CD8-positive, alpha-beta memory T cell (primary cell): ENCODE measurements around the gene SLC30A7. TPM values are rescaled to one million over a fixed set of nuclear protein-coding genes. Genes with fewer than 3 reads are reported as not detected.

ENCODE experiments used
- CTCF ChIA-PET: fragments of 350-600 bp; sonication (Branson Sonifier 250); formaldehyde crosslinking; loops from one replicate; lab custom pipeline; 2021; ENCODE audit warnings: antibody characterized with exemption; lab: Charles Lee
- POLR2A ChIA-PET: fragments of 350-600 bp; sonication (Branson Sonifier 250); formaldehyde crosslinking; loops from one replicate; lab custom pipeline; 2021; ENCODE audit warnings: antibody characterized with exemption; lab: Charles Lee
- DNase-seq, 5 donors: peaks; one replicate each; pipeline versions ENCODE4 v3.0.0 to v3.0.0-alpha.2; 2020 to 2022; ENCODE audit warnings: mixed read lengths in 1 of 5
- H3K27ac ChIP-seq: one replicate; pipeline ENCODE4 v1.7.0; 2013; ENCODE audit warnings: low read depth, mild to moderate bottlenecking, low read length, moderate library complexity
- H3K27me3 ChIP-seq: 2 replicates; pipeline ENCODE4 v1.7.0; 2013; ENCODE audit warnings: low read length, mild to moderate bottlenecking; ENCODE audit not compliant: insufficient read depth, poor library complexity, severe bottlenecking
- H3K36me3 ChIP-seq: 2 replicates; pipeline ENCODE4 v1.7.0; 2013; ENCODE audit warnings: mild to moderate bottlenecking, low read length, moderate library complexity; ENCODE audit not compliant: insufficient read depth
- H3K4me1 ChIP-seq: 2 replicates; pipeline ENCODE4 v1.7.0; 2013; ENCODE audit warnings: mild to moderate bottlenecking, low read length, moderate library complexity; ENCODE audit not compliant: insufficient read depth
- H3K4me3 ChIP-seq: 2 replicates; pipeline ENCODE4 v1.7.0; 2013; ENCODE audit warnings: mild to moderate bottlenecking, low read length
- H3K9me3 ChIP-seq: 2 replicates; pipeline ENCODE4 v1.7.0; 2013; ENCODE audit warnings: mild to moderate bottlenecking, low read length
- H3K27ac Mint-ChIP-seq, 8 donors: one replicate each; pipeline ENCODE4 v1.8.0; 2020 to 2021; ENCODE audit warnings: mixed read lengths in 8 of 8, mild to moderate bottlenecking in 6 of 8, inconsistent platforms in 3 of 8, moderate library complexity in 3 of 8
- H3K27me3 Mint-ChIP-seq, 2 donors: one replicate each; pipeline ENCODE4 v1.8.0; 2020 to 2021; ENCODE audit warnings: mixed read lengths in 2 of 2, mild to moderate bottlenecking in 1 of 2, moderate library complexity in 1 of 2
- H3K36me3 Mint-ChIP-seq, 3 donors: one replicate each; pipeline ENCODE4 v1.8.0; 2020 to 2021; ENCODE audit warnings: mixed read lengths in 3 of 3, inconsistent platforms in 1 of 3, mild to moderate bottlenecking in 1 of 3
- H3K4me1 Mint-ChIP-seq, 3 donors: one replicate each; pipeline ENCODE4 v1.8.0; 2020 to 2021; ENCODE audit warnings: mixed read lengths in 3 of 3, inconsistent platforms in 1 of 3, mild to moderate bottlenecking in 1 of 3
- H3K4me3 Mint-ChIP-seq, 7 donors: one replicate each; pipeline ENCODE4 v1.8.0; 2020 to 2021; ENCODE audit warnings: mixed read lengths in 7 of 7, mild to moderate bottlenecking in 6 of 7, moderate library complexity in 4 of 7, inconsistent platforms in 2 of 7
- H3K9me3 Mint-ChIP-seq, 5 donors: one replicate each; pipeline ENCODE4 v1.8.0; 2020 to 2022; ENCODE audit warnings: mixed read lengths in 5 of 5, mild to moderate bottlenecking in 3 of 5, moderate library complexity in 2 of 5, inconsistent platforms in 1 of 5
- polyA plus RNA-seq: library from polyadenylated mRNA; unstranded; fragments of 300-500 nt; fragmentation: Illumina TruSeq; gene quantifications from one replicate; pipeline ENCODE4 v1.2.3, GENCODE V29; 2021
- total RNA-seq, 2 experiments: library from RNA; stranded (reverse); gene quantifications; one replicate each; pipeline ENCODE4 v1.2.3, GENCODE V29; 2021

Gene SLC30A7
- total and polyA plus RNA-seq, 3 experiments from 2014 or later, result 12.7 to 47.4 (median 47.0) TPM

- CTCF ChIA-PET, result interaction anchor here (1.3 kb wide), 1 partner anchor 11 kb away, joined by 4 read pairs; no protein-coding TSS in a partner anchor
- Histone ChIP-seq H3K4me3 (no peak overlapping the region), H3K9me3 (no peaks in the 10 kb centered on the region), H3K4me1 (no peaks in the 10 kb centered on the region), H3K27me3 (no peaks in the 10 kb centered on the region), H3K36me3 (no peaks in the 10 kb centered on the region), H3K27ac (no peak overlapping the region)
- H3K36me3 Mint-ChIP-seq, result peaks cover 24 to 52% (median 27%) of the 10 kb centered on the region in 3 donors
- H3K27me3 Mint-ChIP-seq, result no peaks in the 10 kb centered on the region
- peak overlapping the region in 5 of 8 donors; percentile 4 to 42 (median 29) for H3K27ac Mint-ChIP-seq
- DNase-seq, result no peak
- no peak overlapping the region for H3K4me3 Mint-ChIP-seq
- POLR2A ChIA-PET, result no interaction called here
- H3K9me3 Mint-ChIP-seq, result no peaks in the 10 kb centered on the region
- peaks cover 27 to 70% (median 47%) of the 10 kb centered on the region in 3 donors for H3K4me1 Mint-ChIP-seq
Observed at GRCh38 chr1:100960098-100960497, 64.2 kb downstream of the SLC30A7 start.

- ChIA-PET POLR2A (no interaction called here), CTCF (interaction anchor here (1.4 kb wide), 1 partner anchor 270 kb away, joined by 4 read pairs; no protein-coding TSS in a partner anchor)
- Mint-ChIP-seq H3K27me3 (no peaks in the 10 kb centered on the region), H3K27ac (no peak overlapping the region), H3K4me3 (no peak overlapping the region), H3K4me1 (peaks cover 28 to 56% (median 53%) of the 10 kb centered on the region in 3 donors), H3K36me3 (peaks cover 11 to 52% (median 24%) of the 10 kb centered on the region in 3 donors), H3K9me3 (no peaks in the 10 kb centered on the region)
- Histone ChIP-seq H3K4me3 (no peak overlapping the region), H3K36me3 (peaks cover 11% of the 10 kb centered on the region), H3K27ac (no peak overlapping the region), H3K27me3 (no peaks in the 10 kb centered on the region), H3K4me1 (peaks cover 19% of the 10 kb centered on the region), H3K9me3 (no peaks in the 10 kb centered on the region)
- no peak for DNase-seq
Observed at GRCh38 chr1:100968621-100969020, 72.7 kb downstream of the SLC30A7 start.

GRCh38 chr1:100969327-100969726 is 73.4 kb downstream of the SLC30A7 start:
- no peaks in the 10 kb centered on the region for H3K9me3 Mint-ChIP-seq
- no peak for DNase-seq
- no peaks in the 10 kb centered on the region for H3K27me3 ChIP-seq
- peaks cover 19% of the 10 kb centered on the region for H3K4me1 ChIP-seq
- no peak overlapping the region for H3K27ac ChIP-seq
- H3K36me3 ChIP-seq, result peaks cover 11% of the 10 kb centered on the region
- H3K4me1 Mint-ChIP-seq, result peaks cover 30 to 59% (median 56%) of the 10 kb centered on the region in 3 donors
- H3K36me3 Mint-ChIP-seq, result peaks cover 13 to 54% (median 28%) of the 10 kb centered on the region in 3 donors
- H3K4me3 ChIP-seq, result no peak overlapping the region
- CTCF ChIA-PET, result interaction anchor here (0.8 to 1.4 kb wide), 2 partner anchors 11 to 270 kb away, joined by 3 to 4 read pairs; no protein-coding TSS in a partner anchor
- POLR2A ChIA-PET, result no interaction called here
- peak overlapping the region in 1 of 8 donors; percentile 15 for H3K27ac Mint-ChIP-seq
- no peak overlapping the region for H3K4me3 Mint-ChIP-seq
- H3K9me3 ChIP-seq, result no peaks in the 10 kb centered on the region
- no peaks in the 10 kb centered on the region for H3K27me3 Mint-ChIP-seq

- no peak for DNase-seq
- peak overlapping the region in 4 of 8 donors; percentile 3 to 58 (median 44) for H3K27ac Mint-ChIP-seq
- Histone ChIP-seq H3K4me1 (peaks cover 19% of the 10 kb centered on the region), H3K27me3 (no peaks in the 10 kb centered on the region), H3K9me3 (no peaks in the 10 kb centered on the region), H3K27ac (no peak overlapping the region), H3K4me3 (no peak overlapping the region), H3K36me3 (peaks cover 18% of the 10 kb centered on the region)
- H3K9me3 Mint-ChIP-seq, result no peaks in the 10 kb centered on the region
- ChIA-PET POLR2A (no interaction called here), CTCF (interaction anchor here (1.0 kb wide), 1 partner anchor 44 kb away, joined by 3 read pairs; no protein-coding TSS in a partner anchor)
- H3K4me1 Mint-ChIP-seq, result peaks cover 28 to 55% (median 51%) of the 10 kb centered on the region in 3 donors
- H3K4me3 Mint-ChIP-seq, result no peak overlapping the region
- no peaks in the 10 kb centered on the region for H3K27me3 Mint-ChIP-seq
- peaks cover 20 to 48% (median 27%) of the 10 kb centered on the region in 3 donors for H3K36me3 Mint-ChIP-seq
Observed at GRCh38 chr1:100971021-100971420, 75.1 kb downstream of the SLC30A7 start.

GRCh38 chr1:100972185-100972584 is 76.3 kb downstream of the SLC30A7 start:
- peaks cover 33 to 64% (median 59%) of the 10 kb centered on the region in 3 donors for H3K4me1 Mint-ChIP-seq
- H3K4me3 ChIP-seq, result no peak overlapping the region
- ChIA-PET POLR2A (no interaction called here), CTCF (no interaction called here)
- no peaks in the 10 kb centered on the region for H3K27me3 ChIP-seq
- H3K4me1 ChIP-seq, result peaks cover 19% of the 10 kb centered on the region
- H3K4me3 Mint-ChIP-seq, result no peak overlapping the region
- peak overlapping the region in 5 of 8 donors; percentile 6 to 96 (median 19) for H3K27ac Mint-ChIP-seq
- peaks cover 21 to 49% (median 25%) of the 10 kb centered on the region in 3 donors for H3K36me3 Mint-ChIP-seq
- H3K9me3 ChIP-seq, result no peaks in the 10 kb centered on the region
- peaks cover 13% of the 10 kb centered on the region for H3K36me3 ChIP-seq
- no peaks in the 10 kb centered on the region for H3K9me3 Mint-ChIP-seq
- no peak for DNase-seq
- H3K27me3 Mint-ChIP-seq, result no peaks in the 10 kb centered on the region
- no peak overlapping the region for H3K27ac ChIP-seq

- Mint-ChIP-seq H3K36me3 (peaks cover 29 to 65% (median 33%) of the 10 kb centered on the region in 3 donors), H3K4me3 (no peak overlapping the region), H3K9me3 (no peaks in the 10 kb centered on the region), H3K4me1 (peaks cover 21 to 39% (median 29%) of the 10 kb centered on the region in 3 donors), H3K27ac (peak overlapping the region in 3 of 8 donors; percentile 11 to 44 (median 40)), H3K27me3 (no peaks in the 10 kb centered on the region)
- ChIA-PET POLR2A (no interaction called here), CTCF (no interaction called here)
- Histone ChIP-seq H3K36me3 (peaks cover 7% of the 10 kb centered on the region), H3K9me3 (no peaks in the 10 kb centered on the region), H3K4me1 (no peaks in the 10 kb centered on the region), H3K27me3 (no peaks in the 10 kb centered on the region), H3K27ac (no peak overlapping the region), H3K4me3 (no peak overlapping the region)
- DNase-seq, result no peak
Observed at GRCh38 chr1:100976936-100977335, 81.0 kb downstream of the SLC30A7 start.

- CTCF ChIA-PET, result no interaction called here
- Mint-ChIP-seq H3K27me3 (no peaks in the 10 kb centered on the region), H3K4me3 (no peak overlapping the region), H3K36me3 (peaks cover 39 to 73% (median 49%) of the 10 kb centered on the region in 3 donors), H3K9me3 (no peaks in the 10 kb centered on the region), H3K4me1 (peaks cover 11 to 35% (median 24%) of the 10 kb centered on the region in 3 donors), H3K27ac (no peak overlapping the region)
- Histone ChIP-seq H3K27ac (no peak overlapping the region), H3K36me3 (peaks cover 6% of the 10 kb centered on the region), H3K27me3 (no peaks in the 10 kb centered on the region), H3K9me3 (no peaks in the 10 kb centered on the region), H3K4me1 (no peaks in the 10 kb centered on the region), H3K4me3 (no peak overlapping the region)
- DNase-seq, result no peak
- POLR2A ChIA-PET, result no interaction called here
Observed at GRCh38 chr1:100979631-100980030, 83.7 kb downstream of the SLC30A7 start.

GRCh38 chr1:100982793-100983192 is 86.9 kb downstream of the SLC30A7 start:
- no peak for DNase-seq
- H3K36me3 Mint-ChIP-seq, result peaks cover 45 to 61% (median 54%) of the 10 kb centered on the region in 3 donors
- no peak overlapping the region for H3K4me3 Mint-ChIP-seq
- ChIA-PET POLR2A (interaction anchor here (0.6 kb wide), 1 partner anchor 46 kb away, joined by 8 read pairs; no protein-coding TSS in a partner anchor), CTCF (no interaction called here)
- Histone ChIP-seq H3K9me3 (no peaks in the 10 kb centered on the region), H3K4me1 (no peaks in the 10 kb centered on the region), H3K27ac (no peak overlapping the region), H3K4me3 (no peak overlapping the region), H3K36me3 (no peaks in the 10 kb centered on the region), H3K27me3 (no peaks in the 10 kb centered on the region)
- H3K4me1 Mint-ChIP-seq, result peaks cover 13 to 30% (median 28%) of the 10 kb centered on the region in 3 donors
- no peak overlapping the region for H3K27ac Mint-ChIP-seq
- H3K27me3 Mint-ChIP-seq, result no peaks in the 10 kb centered on the region
- H3K9me3 Mint-ChIP-seq, result no peaks in the 10 kb centered on the region
